ENCODE data around the gene CDCA3.

GRCh38 chr12:6825398-6826124 lies 25.5 kb downstream of the CDCA3 start:
- TF ChIP-seq, protein P1, sequence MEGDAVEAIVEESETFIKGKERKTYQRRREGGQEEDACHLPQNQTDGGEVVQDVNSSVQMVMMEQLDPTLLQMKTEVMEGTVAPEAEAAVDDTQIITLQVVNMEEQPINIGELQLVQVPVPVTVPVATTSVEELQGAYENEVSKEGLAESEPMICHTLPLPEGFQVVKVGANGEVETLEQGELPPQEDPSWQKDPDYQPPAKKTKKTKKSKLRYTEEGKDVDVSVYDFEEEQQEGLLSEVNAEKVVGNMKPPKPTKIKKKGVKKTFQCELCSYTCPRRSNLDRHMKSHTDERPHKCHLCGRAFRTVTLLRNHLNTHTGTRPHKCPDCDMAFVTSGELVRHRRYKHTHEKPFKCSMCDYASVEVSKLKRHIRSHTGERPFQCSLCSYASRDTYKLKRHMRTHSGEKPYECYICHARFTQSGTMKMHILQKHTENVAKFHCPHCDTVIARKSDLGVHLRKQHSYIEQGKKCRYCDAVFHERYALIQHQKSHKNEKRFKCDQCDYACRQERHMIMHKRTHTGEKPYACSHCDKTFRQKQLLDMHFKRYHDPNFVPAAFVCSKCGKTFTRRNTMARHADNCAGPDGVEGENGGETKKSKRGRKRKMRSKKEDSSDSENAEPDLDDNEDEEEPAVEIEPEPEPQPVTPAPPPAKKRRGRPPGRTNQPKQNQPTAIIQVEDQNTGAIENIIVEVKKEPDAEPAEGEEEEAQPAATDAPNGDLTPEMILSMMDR (IDR thresholded peaks at IDR 0.05): peak in 1 of 3 donors; percentile 75
- no peak for TF ChIP-seq POLR2A (IDR thresholded peaks at IDR 0.05)

Data from lower leg skin (tissue), 3 donors.